Activated CD8-positive, alpha-beta memory T cell treated with anti-CD3 and anti-CD28 coated beads, Interleukin-2, amount 50 U/mL, for 24 hours (primary cell): ENCODE results near the gene TLK1.

Experiments used
- DNase-seq: peaks from one replicate; pipeline ENCODE4 v3.0.0-alpha.2; 2020; ENCODE audit errors: extremely low read depth

The TLK1 gene

DNA sequence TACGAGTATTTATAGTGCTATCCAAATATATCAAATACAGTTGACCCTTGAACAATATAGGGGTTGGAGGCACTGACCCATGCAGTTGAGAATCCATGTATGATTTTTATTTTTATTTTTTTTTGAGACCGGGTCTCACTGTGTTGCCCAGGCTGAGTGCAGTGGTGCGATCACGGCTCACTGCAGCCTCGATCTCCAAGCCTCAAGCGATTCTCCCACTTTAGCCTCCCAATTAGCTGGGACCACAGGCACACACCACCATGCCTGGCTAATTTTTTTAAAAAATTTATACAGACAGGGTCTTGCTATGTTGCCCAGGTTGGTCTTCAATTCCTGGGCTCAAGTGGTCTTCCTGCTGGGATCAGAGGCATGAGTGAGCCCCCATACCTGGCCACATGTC lies 161.0 kb downstream of the TLK1 start:
- DNase-seq: no peak

DNA sequence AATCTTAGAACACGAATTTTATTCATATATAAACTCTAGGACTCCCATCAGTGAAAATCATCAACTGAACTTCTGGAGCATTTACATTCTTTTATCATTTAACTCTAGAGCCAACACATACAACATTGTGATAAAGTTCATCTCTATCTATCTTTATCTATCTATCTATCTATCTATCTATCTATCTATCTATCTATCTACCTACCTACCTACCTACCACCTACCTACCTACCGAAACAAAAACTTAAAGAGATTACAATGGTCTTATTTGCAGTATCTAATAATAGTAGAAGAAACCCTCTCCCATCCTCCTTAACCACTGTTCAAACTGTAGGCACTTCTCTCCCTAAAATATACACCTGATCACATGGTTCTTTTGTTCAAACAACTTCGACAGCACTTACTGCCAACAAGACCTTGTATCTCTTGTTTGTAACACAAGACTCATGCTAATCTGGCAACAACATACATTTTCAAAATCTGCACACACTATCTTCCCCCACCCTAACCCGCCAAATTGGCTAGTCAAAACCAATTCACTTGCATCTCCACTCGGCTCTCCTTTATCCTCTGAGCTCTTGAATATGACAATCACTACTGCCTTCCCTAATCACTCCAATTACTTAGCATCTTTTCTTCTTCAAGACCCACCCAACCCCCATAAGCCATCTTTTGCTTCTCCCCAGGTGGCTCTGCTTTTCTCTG lies 162.6 kb downstream of the TLK1 start:
- no peak for DNase-seq

DNA sequence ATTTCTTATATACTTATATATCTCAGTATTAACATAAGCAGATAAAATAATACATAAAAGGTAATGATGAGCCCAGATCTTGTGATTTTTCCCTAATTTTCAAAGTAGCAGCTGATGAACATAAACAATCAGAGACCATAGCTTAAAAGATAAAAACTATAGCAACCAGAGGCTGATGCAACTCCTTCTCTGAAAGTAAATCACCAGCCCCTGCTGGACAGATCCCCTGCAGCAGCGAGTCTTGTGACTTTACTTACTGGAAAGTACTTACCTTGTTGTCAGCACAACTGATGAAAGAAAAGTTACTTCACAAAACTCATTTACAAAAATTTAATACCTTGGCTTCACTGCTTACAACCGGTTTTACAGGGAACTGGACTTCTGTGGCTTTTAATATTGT lies 164.4 kb downstream of the TLK1 start:
- no peak for DNase-seq

DNA sequence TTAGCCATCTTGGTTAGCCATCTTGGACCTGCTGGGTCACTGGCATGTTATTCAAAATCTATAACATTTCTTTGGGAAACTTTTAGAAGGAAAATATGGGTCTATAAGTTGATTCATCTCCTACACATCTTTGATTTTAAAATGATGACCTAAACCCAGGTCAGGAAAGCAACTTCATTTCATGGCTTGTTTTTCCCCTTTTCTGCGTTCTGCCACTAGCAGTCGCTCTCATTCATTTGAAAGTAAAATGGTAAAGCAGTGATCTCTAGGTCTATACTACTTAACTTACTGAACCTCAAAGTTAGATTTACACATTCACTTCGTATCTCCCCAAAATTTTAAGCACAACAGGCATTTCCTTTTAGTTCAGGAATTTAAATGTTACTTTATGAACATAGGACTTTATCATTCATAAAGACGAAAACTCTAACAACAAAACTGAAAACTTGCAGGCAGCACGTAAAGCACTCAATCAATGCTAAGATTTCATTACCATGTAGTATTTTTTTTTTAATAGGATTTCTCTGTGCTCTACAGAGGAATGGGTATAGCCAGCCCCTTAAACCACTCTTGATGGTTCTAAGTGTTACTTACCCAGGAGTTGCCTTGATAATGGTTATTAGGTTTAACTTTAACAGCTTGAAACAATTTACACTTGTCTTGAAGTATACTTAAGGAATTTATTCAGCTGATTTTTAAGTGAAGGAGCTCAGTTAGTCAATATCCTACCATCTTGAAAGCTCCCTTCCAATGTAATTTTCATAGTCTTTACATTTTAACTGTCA lies 169.1 kb downstream of the TLK1 start:
- DNase-seq: no peak

DNA sequence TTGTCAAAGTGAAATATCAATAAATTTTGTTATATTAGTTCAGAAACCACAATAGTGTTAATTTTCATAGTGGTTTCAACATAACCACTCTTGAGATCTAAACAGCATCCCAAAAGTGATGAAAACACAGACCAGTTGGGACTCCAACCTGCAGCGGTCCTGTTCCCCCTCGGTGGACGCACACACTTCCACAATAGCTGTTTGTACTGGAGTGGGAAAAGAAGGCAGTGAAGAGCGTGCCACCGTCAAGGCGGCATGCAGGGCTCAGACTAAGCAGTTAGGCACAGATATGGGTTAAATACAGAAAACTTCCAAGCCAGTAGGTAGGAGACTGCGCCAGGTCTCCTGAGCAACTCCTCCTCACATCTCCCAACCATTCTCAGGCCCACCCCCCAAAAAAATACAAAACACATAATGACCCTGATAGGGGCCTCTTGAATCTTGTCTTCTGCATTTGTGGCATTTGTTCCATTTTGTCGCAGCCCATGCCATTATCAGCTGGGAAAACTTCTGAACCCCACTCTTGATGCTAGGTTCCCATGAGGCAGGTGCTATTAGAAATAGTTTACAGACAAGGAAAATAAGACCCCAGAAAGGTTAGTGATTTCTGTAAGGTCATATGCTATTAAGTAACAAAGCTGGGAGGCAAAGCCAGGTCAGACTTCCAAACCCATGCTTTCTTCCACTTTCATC lies 174.0 kb downstream of the TLK1 start:
- no peak for DNase-seq

DNA sequence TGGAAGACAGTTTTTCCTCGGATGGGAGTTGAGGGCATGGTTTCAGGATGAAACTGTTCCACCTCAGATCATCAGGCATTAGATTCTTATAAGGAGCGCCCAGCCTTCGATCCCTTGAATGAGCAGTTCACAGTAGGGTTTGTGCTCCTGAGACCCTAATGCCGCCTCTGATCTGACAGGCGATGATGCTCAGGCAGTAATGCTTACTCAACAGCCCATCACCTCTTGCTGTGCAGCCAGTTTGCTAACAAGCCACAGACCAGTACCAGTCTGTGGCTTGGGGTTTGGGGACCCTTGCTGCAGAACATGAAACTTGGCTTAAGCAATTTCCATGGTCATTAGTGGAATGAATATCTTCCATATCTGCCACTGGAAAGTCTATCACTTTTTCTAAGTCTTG lies 175.3 kb downstream of the TLK1 start:
- no peak for DNase-seq

DNA sequence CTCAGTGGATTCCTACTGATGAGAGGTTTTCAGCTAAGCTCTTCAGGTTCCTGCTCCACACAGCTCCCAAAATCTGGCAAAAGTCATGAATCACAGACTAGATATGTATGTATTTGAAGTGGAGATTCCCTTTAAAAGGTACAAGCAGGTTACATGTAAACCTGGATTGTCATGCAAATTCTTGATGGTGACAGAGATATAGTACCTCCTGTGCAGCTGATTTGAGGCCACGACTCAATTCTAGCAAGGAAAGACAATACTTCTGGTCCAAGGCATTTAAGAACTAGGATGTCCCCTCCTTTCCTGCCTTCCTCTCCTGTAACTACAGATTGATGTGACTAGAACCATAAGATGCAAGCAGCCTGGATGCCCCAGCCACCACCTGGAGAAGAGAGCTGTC lies 176.6 kb downstream of the TLK1 start:
- DNase-seq: no peak

DNA sequence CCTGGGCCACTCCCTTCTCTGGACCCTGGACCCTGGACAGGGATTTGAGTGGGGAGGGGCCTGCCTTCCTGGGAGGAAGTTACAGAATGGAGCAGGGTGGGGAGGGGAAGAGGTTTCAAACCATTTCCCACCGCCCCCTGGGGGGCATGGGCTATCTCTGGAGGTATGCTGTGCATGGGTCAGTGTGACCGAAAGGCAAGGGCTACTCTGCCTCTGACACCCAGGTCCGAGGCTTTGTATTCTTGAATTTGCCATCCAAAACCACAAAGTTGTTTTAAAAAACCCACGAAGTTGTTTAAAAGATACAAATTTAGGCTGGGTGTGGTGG lies 184.8 kb downstream of the TLK1 start:
- DNase-seq: no peak

DNA sequence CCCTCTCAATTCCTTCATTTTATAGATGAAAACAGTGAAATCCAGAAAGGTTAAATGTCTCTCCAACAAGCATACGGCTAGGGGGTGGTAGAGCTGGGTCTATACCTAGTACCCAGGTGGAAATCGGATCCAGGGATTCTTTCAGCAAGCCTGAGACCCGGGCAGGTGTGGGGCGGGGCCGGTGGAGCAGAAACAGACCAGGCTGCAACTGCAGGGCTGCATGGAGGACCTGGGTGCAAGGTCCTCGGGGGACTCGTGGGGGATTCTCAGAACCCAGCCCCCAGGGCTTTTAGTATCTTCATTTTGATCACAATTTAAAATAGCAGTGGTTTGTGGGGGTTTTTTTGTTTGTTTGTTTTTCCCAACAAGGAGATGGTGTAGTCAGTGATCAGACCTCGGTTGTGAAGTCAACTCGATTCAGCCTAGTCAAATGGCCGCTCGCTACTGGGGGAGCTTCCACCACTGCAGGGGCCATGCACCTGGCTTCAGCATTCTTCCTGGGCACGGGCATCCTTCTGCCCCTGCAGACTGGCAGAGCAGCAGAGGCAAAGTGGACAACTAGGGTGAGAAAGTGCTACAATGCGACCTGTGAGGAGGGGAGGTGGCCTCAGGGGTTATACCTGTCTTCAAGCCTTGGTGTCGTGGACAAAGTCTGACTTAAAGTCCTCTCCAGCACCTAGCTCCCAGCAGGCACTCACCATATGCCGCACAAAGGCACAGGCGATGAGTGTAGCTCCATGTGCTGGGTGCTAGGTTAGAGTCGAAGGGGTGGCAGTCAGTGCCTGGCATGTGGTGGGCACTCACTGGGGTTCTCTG lies 185.4 kb downstream of the TLK1 start:
- DNase-seq: no peak

DNA sequence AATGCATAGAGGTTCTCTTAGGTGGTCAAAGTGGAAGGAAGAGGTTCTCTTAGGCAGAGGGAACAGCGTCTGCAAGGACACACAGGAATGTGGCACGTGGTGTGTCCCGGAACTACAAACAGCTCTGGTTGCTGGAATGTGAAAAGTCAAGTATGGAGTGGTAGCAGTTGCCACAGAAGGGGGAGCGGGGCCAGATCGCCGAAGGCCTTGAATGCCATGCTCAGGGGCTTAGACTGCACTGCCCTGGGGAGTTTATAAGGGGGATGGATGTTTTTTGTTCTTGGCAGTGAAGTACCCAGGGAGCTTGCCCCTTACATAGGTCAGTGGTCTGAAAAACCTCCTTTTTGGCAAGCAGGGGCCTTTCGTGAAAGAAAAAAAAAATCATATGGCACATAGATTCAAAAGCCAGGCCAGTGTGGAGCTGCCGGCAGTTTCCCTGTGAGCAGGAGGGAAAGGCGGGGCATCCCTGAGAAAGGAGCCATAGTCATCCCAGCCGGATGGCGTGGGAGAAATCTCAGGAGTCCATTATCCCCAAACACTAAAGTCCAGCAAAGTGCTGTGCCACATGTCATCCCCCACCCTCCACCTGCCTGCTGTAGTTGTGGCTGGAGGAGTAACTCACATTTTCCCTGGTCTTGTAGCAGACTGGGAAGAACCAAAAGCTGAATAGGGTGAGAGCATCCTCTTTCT lies 186.2 kb downstream of the TLK1 start:
- DNase-seq: no peak

DNA sequence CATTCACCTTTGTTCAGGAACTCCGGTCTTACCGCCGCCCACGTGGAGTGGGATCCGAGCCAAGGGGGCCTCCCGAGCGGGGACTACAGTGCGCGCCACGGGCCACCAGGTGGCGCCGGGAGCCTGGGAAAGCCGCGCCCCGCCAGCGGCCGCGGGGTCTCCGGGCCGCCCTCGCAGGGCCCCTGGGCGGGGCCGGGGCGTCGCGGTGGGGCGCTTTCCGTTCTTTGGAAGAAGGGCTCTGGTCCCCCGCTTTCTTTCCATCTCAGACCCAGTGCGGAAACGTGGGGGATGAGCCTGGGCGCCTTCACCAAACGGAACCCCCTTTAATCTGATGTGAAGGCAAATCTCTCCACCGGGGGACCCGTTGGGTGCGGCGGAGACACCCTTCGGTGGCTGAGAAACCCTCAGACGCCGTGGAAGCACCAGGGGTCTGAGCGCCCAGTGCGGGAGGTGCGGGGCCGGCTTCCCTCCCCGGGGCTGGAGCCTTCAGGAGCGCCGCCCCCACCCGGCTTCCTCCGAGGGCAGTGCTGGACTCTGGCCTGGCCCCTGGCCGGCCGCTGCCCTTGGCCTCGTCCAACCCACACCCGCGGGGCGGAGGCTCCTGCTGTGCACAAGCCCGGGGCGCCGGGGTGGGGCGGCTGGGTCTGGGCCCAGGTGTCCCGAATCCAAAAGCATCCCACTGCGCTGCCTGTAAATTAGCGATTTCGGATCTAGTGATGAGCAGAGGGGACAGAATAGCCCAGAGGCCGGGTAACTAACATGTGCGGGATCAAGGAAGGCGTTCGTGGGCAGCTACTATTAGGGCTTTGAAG lies 187.0 kb downstream of the TLK1 start:
- DNase-seq: peak; percentile 67

DNA sequence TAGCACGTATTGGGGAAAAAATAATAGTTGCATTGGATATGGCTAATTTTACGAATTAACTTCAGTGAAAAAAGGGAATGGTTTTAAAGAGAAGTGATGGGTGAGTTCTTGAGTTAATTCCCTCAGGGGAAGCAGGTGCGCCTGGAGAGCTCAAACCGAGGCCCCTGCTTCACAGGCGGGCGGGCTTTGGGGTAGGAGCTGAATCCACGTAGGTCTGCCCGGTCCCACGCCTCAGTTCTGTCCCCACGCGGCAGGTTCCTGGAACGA lies 187.5 kb downstream of the TLK1 start:
- no peak for DNase-seq

DNA sequence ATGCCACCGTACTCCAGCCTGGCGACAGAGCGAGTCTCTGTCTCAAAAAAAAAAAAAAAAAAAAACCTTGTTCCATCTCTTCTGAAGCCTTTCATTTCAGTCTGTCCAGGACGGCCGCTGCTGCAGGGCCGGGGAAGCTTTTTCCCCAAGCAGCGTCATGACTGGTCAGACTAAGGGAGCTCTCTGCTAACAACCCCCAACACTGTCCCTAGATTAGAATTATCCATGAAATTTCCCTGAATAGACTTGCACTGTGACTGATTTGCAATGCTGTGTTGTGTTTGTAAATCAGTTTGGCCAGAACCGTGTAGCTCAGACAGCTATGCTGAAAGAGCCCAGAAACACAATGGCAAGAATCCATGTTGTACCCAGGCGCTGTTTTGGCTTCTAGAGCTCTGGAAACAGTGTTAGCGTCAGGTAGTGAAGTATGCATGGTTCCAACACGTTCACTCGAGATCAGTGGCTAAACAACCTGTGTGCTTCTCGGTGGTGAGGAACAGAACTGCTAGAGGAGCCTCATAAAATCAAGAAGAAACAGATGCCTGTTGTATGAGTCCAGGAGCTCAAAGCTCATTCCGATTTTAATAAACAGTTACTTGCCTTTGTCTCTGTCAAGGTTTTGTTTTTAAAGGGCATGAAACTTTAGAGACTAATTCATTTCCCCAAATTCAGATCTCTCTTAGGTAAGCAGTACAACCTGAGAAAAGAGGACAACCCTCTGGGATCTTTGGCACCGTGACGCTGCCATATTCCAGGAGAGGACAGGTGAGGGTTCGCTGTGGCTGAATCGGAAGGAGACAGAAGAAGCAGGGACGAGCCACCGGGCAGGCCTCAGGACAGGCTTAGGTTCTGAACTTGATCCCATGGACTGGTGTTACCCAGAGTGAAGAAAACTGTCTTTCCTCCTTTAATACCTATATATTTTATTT lies 188.1 kb downstream of the TLK1 start:
- no peak for DNase-seq

DNA sequence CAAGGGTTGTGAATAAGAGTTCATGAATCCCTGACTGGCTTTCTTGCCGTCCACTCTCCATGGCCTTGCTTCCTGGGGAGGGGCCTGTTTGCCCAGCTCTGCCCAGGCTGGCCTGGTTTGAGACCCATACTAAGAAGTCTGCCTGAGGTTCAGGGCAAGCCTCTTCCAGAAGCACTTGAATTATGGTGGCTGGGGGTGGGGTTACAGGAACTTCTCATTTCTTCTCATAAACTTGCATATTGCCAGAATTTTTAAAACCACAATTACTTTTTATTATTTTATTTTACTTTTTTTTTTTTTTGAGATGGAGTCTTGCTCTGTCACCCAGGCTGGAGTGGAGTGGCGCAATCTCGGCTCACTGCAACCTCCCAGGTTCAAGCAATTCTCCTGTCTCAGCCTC lies 189.6 kb downstream of the TLK1 start:
- DNase-seq: no peak

DNA sequence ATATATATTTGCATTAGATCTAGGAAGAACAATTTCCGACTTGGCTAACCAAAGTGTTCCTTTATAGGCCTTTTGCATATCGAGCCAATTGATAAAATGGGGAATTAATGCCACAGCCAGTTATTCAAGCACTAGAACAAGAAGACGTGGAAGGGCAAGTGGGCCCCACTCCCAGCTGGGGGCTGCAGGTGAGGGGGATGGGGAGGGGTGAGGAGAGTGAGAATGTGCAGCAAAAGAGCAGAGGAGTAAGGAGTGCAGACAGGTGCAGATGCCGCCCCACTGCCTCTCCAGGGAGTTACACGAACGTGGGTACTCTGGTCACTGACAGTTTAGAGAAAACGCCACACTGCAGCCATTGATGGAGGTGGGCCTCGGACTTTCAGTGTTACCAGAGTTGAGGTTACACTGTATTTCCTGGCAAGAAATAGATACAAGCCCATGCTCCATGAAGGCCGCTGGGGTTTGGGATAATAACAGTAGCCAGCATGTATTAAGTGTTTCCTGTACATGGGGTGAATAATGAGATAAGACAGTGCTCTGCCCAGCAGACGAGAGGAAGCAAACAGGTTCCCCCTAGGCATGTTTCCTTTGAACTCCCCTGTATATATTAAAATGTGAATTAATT lies 190.7 kb downstream of the TLK1 start:
- no peak for DNase-seq

DNA sequence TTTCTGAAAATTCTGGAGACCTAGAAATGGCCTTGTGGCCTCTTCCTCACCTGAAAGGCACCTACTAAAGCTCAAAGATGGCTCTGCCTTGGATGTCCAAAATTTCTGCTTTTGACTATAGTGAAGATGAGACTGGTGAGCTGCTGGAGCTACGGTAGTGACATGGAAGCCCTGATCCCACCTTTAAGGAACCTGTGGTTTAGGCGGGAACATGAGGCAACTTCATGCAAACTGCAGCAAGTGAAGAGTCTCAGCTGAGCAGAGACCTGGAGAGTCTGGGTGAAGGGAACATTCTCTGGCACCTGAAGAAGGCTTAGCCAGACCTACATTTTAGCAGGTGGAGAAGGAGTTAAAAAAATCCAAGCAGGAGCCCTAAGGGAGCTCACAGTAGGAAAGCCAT lies 191.7 kb downstream of the TLK1 start:
- no peak for DNase-seq

DNA sequence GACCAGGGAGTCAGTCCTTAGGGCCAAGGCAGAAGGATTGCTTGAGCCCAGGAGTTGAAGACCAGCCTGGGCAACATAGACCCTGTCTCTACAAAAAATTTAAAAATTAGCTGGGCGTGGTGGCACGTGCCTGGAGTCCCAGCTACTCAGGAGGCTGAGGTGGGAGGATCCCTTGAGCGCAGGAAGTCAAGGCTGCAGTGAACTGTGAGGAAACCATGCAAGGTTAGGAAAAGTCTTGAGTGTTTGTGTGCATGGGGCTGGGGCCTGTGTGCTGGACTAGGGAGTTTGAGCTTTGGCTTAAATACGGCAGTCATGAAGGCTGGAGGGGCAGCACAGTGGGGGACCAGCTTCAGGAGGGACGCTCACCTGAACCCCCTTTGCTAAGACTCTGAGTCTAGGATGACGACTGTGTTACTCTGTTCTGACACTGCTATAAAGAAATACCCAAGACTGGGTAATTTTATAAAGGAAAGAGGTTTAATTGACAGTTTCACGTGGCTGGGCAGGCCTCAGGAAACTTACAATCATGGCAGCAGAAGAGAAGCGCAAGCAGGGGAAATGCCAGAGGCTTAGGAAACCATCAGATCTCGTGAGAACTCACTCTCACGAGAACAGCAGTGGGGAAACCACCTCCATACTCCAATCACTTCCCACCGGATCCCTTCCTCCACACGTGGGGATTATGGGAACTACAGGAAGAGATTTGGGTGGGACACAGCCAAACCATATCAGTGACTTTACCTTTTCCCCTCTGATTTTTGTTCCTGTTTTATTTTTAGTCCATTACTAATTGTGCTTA lies 192.3 kb downstream of the TLK1 start:
- no peak for DNase-seq

DNA sequence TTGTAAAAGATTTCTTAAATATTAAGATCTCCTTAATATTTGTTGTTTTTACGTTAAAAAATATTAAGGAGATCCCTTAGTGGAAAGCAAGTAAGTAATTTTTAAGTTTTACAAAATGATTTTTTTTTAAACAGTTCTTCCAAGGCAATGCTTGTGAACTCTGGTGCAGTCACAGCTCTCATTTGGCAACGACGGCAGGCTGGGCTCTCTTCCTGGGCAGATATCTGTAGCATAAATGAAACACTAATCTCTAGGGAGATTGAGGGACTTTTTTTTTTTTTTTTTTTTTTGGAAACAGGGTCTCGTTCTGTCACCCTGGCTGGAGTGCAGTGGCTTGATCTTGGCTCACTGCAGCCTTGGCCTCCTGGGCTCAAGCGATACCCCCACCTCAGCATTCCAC lies 193.1 kb downstream of the TLK1 start:
- no peak for DNase-seq
